GM18861 (cell line): Measurements from ENCODE around the gene PPIL1.
"Not testable (repeated sequence)": the region's sequence is repeated elsewhere in the genome, so short reads cannot be mapped to it uniquely, and the experiment has no call there.

Experiments used
- ATAC-seq: cut with Tn5 transposase; IDR thresholded peaks from one replicate; pipeline ENCODE4 v1.9.1; 2021; ENCODE audit not compliant: unreplicated experiment

PPIL1 gene

GRCh38 chr6:36817176-36817817, 57.3 kb downstream of the PPIL1 start:
- no peak for ATAC-seq

- ATAC-seq, result no peak
These were observed 58.5 kb downstream of the PPIL1 start for GRCh38 chr6:36815962-36816735.

GRCh38 chr6:36814249-36814648, 60.4 kb downstream of the PPIL1 start:
- ATAC-seq, result no peak

- no peak for ATAC-seq
These were observed 61.1 kb downstream of the PPIL1 start for GRCh38 chr6:36813526-36813925.

- ATAC-seq, result not testable (repeated sequence)
These were observed 61.6 kb downstream of the PPIL1 start for GRCh38 chr6:36813047-36813446.

- ATAC-seq, result no peak
These were observed 64.4 kb downstream of the PPIL1 start for GRCh38 chr6:36809941-36810803.

- no peak for ATAC-seq
These were observed 65.4 kb downstream of the PPIL1 start for GRCh38 chr6:36809156-36809555.

GRCh38 chr6:36808634-36809033, 66.0 kb downstream of the PPIL1 start:
- ATAC-seq, result no peak

- ATAC-seq, result no peak
These were observed 66.9 kb downstream of the PPIL1 start for GRCh38 chr6:36807750-36808149.

GRCh38 chr6:36807143-36807542, 67.5 kb downstream of the PPIL1 start:
- no peak for ATAC-seq

- no peak for ATAC-seq
These were observed 68.7 kb downstream of the PPIL1 start for GRCh38 chr6:36805917-36806316.

GRCh38 chr6:36805096-36805797, 69.4 kb downstream of the PPIL1 start:
- ATAC-seq, result no peak
